Measurements from ENCODE around the gene CHL1.

- TF ChIP-seq CTCF (conservative IDR thresholded peaks at IDR 0.05) = no peak
- no peak for TF ChIP-seq EZH2 (IDR thresholded peaks at IDR 0.05; ENCODE audit: low read depth)
These were observed 135.3 kb downstream of the CHL1 start for GRCh38 chr3:331881-332280.
